Kidney glomerular epithelial cell (primary cell): ENCODE results near the gene WDR70.
"Not testable (repeated sequence)": the region's sequence is repeated elsewhere in the genome, so short reads cannot be mapped to it uniquely, and the experiment has no call there.

ENCODE experiments used
- DNase-seq: peaks from one replicate; lab custom pipeline; 2025; lab: John Stamatoyannopoulos, UW

WDR70 gene

DNA sequence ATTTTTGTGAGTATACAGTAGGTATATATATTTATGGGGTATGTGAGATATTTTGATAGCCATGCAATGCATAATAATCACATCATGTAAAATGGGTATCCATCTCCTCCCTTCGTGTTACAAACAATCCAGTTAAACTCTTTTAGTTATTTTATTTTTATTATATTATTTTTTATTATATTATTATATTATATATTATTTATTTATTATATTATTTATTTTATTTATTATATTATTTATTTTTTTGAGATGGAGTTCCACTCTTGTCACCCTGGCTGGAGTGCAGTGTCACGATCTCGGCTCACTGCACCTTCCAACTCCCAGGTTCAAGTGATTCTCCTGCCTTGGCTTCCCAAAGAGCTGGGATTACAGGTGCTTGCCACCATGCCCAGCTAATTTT is 138.6 kb downstream of the WDR70 start:
- DNase-seq, result no peak

- DNase-seq, result not testable (repeated sequence)
These were observed 139.2 kb downstream of the WDR70 start for GRCh38 chr5:37518356-37518755.

GRCh38 chr5:37519304-37519703 is 140.2 kb downstream of the WDR70 start:
- no peak for DNase-seq

DNA sequence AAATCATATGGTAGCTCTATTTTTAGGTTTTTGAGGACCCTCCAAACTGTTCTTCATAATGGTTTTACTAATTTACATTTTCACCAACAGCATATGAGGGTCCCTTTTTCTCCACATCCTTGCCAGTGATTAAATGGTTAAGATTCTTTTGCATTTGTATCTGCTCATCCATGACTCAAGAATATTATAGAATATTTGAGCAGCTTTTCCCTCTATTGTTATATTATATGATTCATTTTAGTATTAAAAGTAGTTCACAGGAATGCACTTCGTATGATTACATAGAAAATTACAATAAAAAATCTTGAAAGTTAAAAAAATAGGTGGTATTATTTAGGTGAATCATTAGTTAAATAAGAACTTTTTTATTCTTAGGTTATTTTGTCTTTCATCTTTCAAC is 140.7 kb downstream of the WDR70 start:
- DNase-seq, result no peak

DNA sequence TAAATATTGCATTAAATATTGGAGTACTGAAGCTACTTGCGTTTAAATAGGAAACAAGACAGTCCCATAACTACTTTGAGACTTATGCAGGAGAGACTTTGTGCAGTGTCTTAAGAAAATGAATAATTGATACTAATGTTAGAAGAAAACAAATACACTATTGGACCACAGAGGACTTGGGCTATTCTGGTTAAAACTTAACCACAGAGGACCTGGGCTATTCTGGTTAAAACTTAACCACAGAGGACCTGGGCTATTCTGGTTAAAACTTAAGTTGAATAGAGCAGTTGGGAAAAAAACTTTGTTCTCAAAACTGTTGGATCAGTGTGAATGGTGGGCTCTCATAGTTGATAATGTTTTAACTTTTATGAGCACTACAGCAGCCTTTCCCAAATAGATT is 141.7 kb downstream of the WDR70 start:
- no peak for DNase-seq

GRCh38 chr5:37532976-37533740 is 154.0 kb downstream of the WDR70 start:
- DNase-seq, result no peak

- DNase-seq, result peak; percentile 8
These were observed 154.7 kb downstream of the WDR70 start for GRCh38 chr5:37533851-37534250.

GRCh38 chr5:37539459-37539858 is 160.3 kb downstream of the WDR70 start:
- DNase-seq, result no peak

DNA sequence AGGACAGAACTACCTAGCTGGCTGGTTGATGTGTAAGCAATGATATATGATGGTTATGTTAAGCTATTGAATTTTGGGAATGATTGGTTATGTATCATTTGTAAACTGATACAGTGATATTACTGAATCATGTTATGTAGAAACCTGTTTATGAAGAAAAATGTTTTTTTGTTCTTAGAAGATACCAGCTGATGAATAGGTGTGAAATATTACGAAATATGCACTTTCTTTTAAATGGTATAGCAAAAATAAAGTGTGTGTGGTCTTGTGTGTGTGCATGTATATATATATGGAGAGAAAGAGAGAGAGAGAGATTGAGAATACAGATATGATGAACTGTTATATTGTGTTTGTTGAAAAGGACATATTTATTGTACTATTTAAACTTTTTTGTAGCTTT is 164.1 kb downstream of the WDR70 start:
- DNase-seq, result no peak

DNA sequence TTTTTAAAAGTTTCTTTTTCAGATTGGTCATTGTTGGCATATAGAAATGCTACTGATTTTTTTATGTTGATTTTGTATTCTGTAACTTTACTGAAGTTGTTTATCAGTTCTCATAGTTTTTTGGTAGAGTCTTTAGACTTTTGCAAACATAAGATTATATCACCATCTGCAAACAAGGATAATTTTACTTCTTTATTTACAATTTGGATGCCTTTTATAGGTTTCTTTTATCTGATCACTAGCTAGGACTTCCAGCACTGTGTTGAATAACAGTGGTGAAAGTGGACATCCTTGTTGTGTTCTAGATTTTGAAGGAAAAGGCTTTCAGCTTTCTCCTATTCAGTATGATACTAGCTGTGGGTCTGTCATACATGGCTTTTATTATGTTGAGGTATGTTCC is 170.3 kb downstream of the WDR70 start:
- no peak for DNase-seq

- no peak for DNase-seq
These were observed 173.0 kb downstream of the WDR70 start for GRCh38 chr5:37552161-37552560.

GRCh38 chr5:37552770-37553719 is 173.9 kb downstream of the WDR70 start:
- no peak for DNase-seq

GRCh38 chr5:37553720-37554404 is 174.7 kb downstream of the WDR70 start:
- DNase-seq, result no peak

DNA sequence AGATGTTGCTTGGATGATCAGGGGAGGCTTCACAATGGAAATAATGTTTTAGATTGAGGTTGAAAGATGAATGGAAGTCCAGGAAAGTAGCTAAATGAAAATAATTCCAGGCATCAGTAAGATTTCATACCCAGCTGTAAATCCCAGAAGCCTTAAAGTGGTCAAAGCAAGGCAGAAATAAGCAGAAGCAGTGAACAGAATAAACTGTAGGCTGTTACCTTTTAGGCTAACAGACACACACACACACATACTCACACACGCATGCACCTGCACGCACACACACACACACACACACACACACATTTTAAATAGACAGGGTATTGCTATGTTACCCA is 175.3 kb downstream of the WDR70 start:
- no peak for DNase-seq

DNA sequence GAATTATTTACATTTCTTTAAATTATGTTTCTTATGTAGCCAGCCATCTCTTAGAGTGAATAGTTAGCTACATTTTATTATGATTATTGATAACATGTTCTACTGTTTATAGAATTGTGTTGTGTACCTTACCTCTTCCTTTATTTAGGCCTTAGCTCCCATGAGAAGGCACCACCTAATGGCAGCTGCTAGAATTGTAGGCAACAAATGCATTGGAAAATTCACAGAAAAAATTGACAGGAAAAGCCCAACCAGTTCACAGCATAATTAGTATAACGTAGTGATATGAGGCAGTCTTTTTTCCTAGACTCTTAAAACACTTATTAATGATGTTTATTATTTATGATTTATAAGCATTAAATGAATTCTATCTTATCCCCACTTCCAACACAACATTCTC is 175.8 kb downstream of the WDR70 start:
- no peak for DNase-seq

DNA sequence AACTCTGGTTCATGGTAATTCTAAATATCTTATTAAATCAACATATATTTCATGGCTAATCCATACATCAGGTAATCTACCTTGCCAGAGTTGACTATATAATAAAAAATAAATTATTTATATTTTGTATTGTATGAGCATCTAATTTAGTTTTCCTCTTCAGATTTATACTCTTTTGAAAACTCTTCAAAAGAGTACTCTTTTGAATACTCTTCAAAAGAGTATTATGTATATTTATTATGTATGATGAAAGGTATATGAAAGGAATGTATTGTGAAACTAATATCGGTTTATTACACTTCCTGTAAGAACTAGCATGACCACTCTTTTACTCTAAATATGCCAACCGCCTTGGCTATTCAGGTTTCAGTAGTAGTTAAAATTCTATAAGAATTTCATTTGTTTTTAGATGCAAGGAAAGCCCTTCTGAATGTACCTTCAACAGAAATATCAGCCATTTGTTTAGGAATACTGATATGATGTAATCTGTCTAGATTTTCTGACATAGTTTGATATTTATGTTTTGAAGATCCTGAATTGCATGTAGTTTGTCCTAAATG is 178.7 kb downstream of the WDR70 start:
- no peak for DNase-seq

- no peak for DNase-seq
These were observed 186.0 kb downstream of the WDR70 start for GRCh38 chr5:37565062-37565670.

DNA sequence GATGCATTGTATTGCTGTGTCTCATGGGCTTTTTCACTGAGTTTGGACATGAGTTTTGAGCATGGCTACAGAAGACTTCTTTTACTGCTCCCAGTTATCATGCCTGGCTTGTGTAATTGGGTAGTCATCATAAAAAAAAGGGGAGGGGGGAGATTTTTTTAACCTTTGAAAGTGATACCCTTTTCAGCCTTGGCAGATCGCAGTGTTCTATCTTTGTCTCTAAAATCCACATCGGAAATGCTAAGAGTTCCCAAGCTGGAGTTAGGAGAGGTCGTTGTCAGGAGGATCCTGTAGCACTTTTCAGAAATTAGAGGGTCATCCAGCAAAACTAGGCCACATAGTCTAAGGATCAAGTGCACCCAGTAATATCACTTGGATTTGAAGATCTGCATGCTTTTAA is 188.4 kb downstream of the WDR70 start:
- DNase-seq, result no peak

GRCh38 chr5:37568018-37568753 is 189.1 kb downstream of the WDR70 start:
- DNase-seq, result no peak

DNA sequence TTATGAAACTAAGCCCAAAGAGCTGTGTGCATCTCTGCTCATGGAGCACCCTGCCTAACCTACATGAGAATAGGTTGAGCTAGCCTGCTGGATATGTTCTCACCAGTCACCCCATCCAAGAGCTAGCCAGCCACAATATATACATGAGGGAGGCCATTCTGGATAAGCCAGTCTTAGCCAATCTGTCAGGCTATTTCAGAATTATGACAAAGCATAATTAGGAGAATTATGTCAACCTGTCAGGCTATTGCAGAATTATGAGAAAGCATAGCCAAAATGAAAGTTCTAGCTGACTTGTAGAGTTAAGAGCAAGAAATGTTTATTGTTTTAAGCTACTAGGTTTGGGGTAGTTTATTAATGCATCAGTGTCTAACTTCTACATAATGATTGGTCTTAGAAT is 189.8 kb downstream of the WDR70 start:
- no peak for DNase-seq

DNA sequence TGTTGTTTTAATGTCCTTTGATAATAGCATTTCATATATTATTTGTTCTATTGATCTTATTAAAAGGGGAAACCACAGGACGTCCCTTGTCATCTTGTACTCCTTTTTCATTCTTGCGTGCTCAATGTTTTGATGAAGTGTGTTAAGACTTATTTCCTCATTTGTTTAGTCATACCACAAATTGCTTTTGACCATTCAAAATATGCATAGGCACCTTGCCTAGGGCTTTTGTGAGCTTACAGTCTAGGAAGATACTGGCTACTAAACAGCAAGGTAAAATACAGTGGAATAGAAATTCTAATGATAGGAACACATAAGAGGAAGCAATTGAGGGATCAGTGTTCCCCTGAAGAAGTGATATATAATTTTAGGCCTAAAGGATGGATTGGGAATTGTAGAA is 190.3 kb downstream of the WDR70 start:
- DNase-seq, result no peak
